Mesendoderm (in vitro differentiated cells): ENCODE results near the gene KCNF1.

Source experiments
- DNase-seq: peaks from one replicate; pipeline ENCODE4 v3.0.0; 2013
- H2AK5ac ChIP-seq: 2 replicates; pipeline ENCODE4 v1.6.1; 2013; ENCODE audit warnings: low read length, inconsistent platforms
- H2BK120ac ChIP-seq: 2 replicates; pipeline ENCODE4 v1.6.1; 2013; ENCODE audit warnings: low read depth, mild to moderate bottlenecking, low read length, moderate library complexity, mixed read lengths
- H2BK15ac ChIP-seq: replicated peaks from 2 replicates; pipeline ENCODE4 v1.6.1; 2013; ENCODE audit warnings: low read depth, mild to moderate bottlenecking, moderate library complexity
- H2BK5ac ChIP-seq: 2 replicates; pipeline ENCODE4 v1.6.1; 2013; ENCODE audit warnings: low read length, inconsistent platforms
- H3K18ac ChIP-seq: 2 replicates; pipeline ENCODE4 v1.6.1; 2013; ENCODE audit warnings: mild to moderate bottlenecking, low read length, mixed read lengths
- H3K23ac ChIP-seq: one replicate; pipeline ENCODE4 v1.6.1; 2013; ENCODE audit warnings: low read length
- H3K27ac ChIP-seq: 2 replicates; pipeline ENCODE4 v1.5.1; 2013; ENCODE audit warnings: low read depth, mild to moderate bottlenecking, inconsistent platforms, low read length, moderate library complexity
- H3K27me3 ChIP-seq: 2 replicates; pipeline ENCODE4 v1.6.1; 2013; ENCODE audit warnings: low read length, control low read depth, mild to moderate bottlenecking, inconsistent platforms; ENCODE audit not compliant: insufficient read depth, poor library complexity
- H3K36me3 ChIP-seq: 2 replicates; pipeline ENCODE4 v1.6.1; 2013; ENCODE audit warnings: low read length, inconsistent platforms; ENCODE audit not compliant: control insufficient read depth, insufficient read depth
- H3K4ac ChIP-seq: one replicate; pipeline ENCODE4 v1.6.1; 2013; ENCODE audit warnings: low read depth, mild to moderate bottlenecking, low read length, moderate library complexity
- H3K4me1 ChIP-seq: 2 replicates; pipeline ENCODE4 v1.6.1; 2013; ENCODE audit warnings: low read depth, low read length, inconsistent platforms; ENCODE audit not compliant: control insufficient read depth
- H3K4me2 ChIP-seq: 2 replicates; pipeline ENCODE4 v1.6.1; 2013; ENCODE audit warnings: low read length
- H3K4me3 ChIP-seq: 2 replicates; pipeline ENCODE4 v1.5.1; 2013; ENCODE audit warnings: mild to moderate bottlenecking, low read length
- H3K56ac ChIP-seq: one replicate; pipeline ENCODE4 v1.6.1; 2013; ENCODE audit warnings: low read length
- H3K79me1 ChIP-seq: 2 replicates; pipeline ENCODE4 v1.6.1; 2013; ENCODE audit warnings: low read length, inconsistent platforms
- H3K79me2 ChIP-seq: 2 replicates; pipeline ENCODE4 v1.6.1; 2013; ENCODE audit warnings: mild to moderate bottlenecking, low read length; ENCODE audit not compliant: control insufficient read depth, insufficient read depth
- H3K9ac ChIP-seq: 2 replicates; pipeline ENCODE4 v1.6.1; 2013; ENCODE audit warnings: low read length, inconsistent platforms
- H4K5ac ChIP-seq: one replicate; pipeline ENCODE4 v1.6.1; 2013; ENCODE audit warnings: low read length
- H4K8ac ChIP-seq: one replicate; pipeline ENCODE4 v1.6.1; 2013; ENCODE audit warnings: low read depth, mild to moderate bottlenecking, control low read depth, low read length, moderate library complexity
- WGBS: extraction: QIAGEN DNeasy Blood & Tissue Kit; methylation state at CpG from one replicate; pipeline ENCODE4 v1.1.7; 2013; ENCODE audit warnings: low lambda C conversion rate, missing lambda C conversion rate; ENCODE audit not compliant: insufficient coverage; ENCODE audit errors: extremely low coverage; 5-methylcytosine and 5-hydroxymethylcytosine counted together

Gene KCNF1

DNA sequence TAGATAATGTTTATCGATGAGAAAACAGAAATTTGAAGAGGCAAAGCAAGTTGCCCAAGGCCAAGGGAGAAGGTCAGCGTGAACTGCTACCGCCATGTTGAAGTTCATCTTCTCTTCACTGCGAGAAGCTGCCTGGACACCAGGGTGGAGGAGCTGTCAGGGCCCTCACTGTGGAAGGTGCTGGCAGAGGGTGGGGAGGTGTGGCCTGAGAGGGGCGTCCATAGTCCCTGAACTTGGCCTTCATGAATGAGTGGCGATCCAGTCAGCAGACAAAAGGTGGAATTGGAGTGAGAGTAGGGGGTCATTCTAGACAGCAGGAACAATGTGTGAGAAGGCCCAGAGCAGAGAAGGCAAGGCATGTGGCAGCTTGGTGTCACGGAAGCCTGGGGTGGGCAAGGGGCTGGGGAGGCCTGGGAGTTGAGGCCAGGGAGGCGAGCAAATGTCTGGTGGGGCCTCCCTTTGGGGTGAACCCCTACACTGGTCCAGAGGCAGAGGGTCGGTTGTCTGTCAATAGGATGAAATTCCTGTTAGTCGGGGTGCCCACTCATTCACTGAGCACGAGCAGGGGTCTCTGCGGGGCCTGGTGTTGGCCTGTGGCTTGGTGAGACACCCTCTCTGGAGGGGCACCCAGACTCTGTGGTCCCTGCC is 33.3 kb upstream of the KCNF1 start:
- H3K27ac ChIP-seq = no peak overlapping the region
- H3K27me3 ChIP-seq = no peaks in the 10 kb centered on the region
- no peak overlapping the region for H2BK5ac ChIP-seq
- no peak overlapping the region for H4K5ac ChIP-seq
- no peak overlapping the region for H4K8ac ChIP-seq
- H3K79me1 ChIP-seq = no peaks in the 10 kb centered on the region
- H2BK120ac ChIP-seq = no peak overlapping the region
- no peaks in the 10 kb centered on the region for H3K79me2 ChIP-seq
- no peaks in the 10 kb centered on the region for H3K4me1 ChIP-seq
- H3K18ac ChIP-seq = no peak overlapping the region
- no peak overlapping the region for H3K4me3 ChIP-seq
- H2BK15ac ChIP-seq = no peak overlapping the region
- H3K9ac ChIP-seq = no peak overlapping the region
- H3K36me3 ChIP-seq = no peaks in the 10 kb centered on the region
- DNase-seq = no peak
- H3K23ac ChIP-seq = no peak overlapping the region
- no peak overlapping the region for H3K4ac ChIP-seq
- H3K4me2 ChIP-seq = no peak overlapping the region
- no peak overlapping the region for H3K56ac ChIP-seq
- no peak overlapping the region for H2AK5ac ChIP-seq
- no CpG with 5 or more reads among the region's 12 CpGs for WGBS

DNA sequence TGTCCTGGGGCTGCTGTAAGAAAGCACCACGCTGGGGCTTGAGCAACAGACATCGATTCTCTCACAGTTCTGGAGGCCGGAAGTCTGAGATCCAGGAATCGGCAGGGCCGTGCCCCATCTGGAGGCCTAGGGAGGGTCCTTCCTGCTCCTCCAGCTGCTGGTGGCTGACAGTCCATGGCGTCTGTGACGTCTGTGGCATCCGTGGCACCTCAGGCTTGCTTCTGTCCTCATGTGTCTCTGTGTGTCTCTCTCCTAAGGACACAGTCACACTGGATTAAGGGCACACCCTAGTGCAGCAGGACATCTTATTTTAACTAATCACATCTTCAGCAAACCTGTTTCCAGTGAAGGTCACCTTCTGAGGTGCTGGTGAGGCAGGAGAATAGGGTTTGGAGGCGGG is 32.6 kb upstream of the KCNF1 start:
- H2BK15ac ChIP-seq = no peak overlapping the region
- H3K27ac ChIP-seq = no peak overlapping the region
- no peak overlapping the region for H4K8ac ChIP-seq
- H3K79me2 ChIP-seq = no peaks in the 10 kb centered on the region
- H4K5ac ChIP-seq = no peak overlapping the region
- no CpG with 5 or more reads among the region's 9 CpGs for WGBS
- H3K9ac ChIP-seq = no peak overlapping the region
- H3K18ac ChIP-seq = no peak overlapping the region
- H2BK120ac ChIP-seq = no peak overlapping the region
- H3K4ac ChIP-seq = no peak overlapping the region
- no peaks in the 10 kb centered on the region for H3K36me3 ChIP-seq
- peaks cover 3% of the 10 kb centered on the region for H3K4me1 ChIP-seq
- H2BK5ac ChIP-seq = no peak overlapping the region
- no peaks in the 10 kb centered on the region for H3K27me3 ChIP-seq
- no peak overlapping the region for H3K4me2 ChIP-seq
- peak overlapping the region; percentile 11 for H3K56ac ChIP-seq
- no peak for DNase-seq
- no peak overlapping the region for H3K4me3 ChIP-seq
- no peak overlapping the region for H2AK5ac ChIP-seq
- H3K79me1 ChIP-seq = no peaks in the 10 kb centered on the region
- no peak overlapping the region for H3K23ac ChIP-seq

DNA sequence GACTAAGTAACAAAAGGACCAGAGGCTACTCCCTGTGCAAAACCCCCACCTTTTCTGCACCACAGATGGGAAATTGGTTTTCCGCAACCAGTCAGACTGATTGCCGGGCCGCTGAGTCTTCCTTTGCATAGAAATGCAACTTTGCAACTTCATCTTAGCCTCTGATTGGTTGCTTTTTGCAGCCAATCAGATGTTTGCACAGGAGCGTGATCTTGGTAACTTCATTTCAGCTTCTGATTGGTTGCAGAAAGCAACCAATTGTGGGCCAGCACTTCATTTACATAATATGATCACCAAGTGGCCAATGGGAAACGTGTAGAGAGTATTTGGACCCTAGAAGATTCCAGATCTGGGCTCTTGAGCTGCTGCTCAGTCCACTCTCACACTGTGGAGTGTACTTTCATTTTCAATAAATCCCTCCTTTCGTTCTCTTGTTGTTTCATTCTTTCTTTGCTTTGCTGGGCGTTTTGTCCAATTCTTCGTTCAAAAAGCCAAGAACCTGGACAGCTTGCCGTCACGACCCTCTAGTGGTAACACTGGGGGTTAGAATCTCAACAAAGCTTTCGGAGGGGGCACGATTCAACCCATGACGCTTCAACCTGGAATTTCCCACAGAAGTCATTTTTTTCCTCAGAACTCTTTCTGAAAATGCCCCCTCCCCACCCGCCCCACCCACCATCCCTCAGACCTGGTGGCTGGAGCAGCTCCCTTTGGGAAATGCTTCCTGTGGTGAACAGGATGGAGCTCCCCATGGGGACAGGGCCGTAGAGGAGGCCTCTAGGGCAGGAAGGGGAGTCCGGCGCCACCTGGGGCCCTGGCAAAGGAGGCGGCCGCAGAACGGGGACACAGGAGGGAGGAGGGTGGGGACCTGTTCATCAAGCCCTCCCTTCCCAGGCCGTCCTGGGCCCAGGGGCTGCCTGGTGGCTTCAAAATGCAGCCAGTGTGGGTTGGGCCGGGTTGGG is 31.8 kb upstream of the KCNF1 start:
- H3K4me1 ChIP-seq = peaks cover 9% of the 10 kb centered on the region
- H4K8ac ChIP-seq = no peak overlapping the region
- no peak overlapping the region for H3K27ac ChIP-seq
- no peak overlapping the region for H3K4me2 ChIP-seq
- H2BK5ac ChIP-seq = no peak overlapping the region
- no peaks in the 10 kb centered on the region for H3K79me1 ChIP-seq
- H2BK120ac ChIP-seq = no peak overlapping the region
- H3K79me2 ChIP-seq = no peaks in the 10 kb centered on the region
- no peak overlapping the region for H4K5ac ChIP-seq
- no peak overlapping the region for H3K4me3 ChIP-seq
- no peak overlapping the region for H3K18ac ChIP-seq
- H3K56ac ChIP-seq = no peak overlapping the region
- no peaks in the 10 kb centered on the region for H3K27me3 ChIP-seq
- H3K9ac ChIP-seq = no peak overlapping the region
- no peaks in the 10 kb centered on the region for H3K36me3 ChIP-seq
- no CpG with 5 or more reads among the region's 22 CpGs for WGBS
- no peak overlapping the region for H2BK15ac ChIP-seq
- H2AK5ac ChIP-seq = no peak overlapping the region
- no peak overlapping the region for H3K23ac ChIP-seq
- peak; percentile 61 for DNase-seq
- peak overlapping the region; percentile 22 for H3K4ac ChIP-seq

DNA sequence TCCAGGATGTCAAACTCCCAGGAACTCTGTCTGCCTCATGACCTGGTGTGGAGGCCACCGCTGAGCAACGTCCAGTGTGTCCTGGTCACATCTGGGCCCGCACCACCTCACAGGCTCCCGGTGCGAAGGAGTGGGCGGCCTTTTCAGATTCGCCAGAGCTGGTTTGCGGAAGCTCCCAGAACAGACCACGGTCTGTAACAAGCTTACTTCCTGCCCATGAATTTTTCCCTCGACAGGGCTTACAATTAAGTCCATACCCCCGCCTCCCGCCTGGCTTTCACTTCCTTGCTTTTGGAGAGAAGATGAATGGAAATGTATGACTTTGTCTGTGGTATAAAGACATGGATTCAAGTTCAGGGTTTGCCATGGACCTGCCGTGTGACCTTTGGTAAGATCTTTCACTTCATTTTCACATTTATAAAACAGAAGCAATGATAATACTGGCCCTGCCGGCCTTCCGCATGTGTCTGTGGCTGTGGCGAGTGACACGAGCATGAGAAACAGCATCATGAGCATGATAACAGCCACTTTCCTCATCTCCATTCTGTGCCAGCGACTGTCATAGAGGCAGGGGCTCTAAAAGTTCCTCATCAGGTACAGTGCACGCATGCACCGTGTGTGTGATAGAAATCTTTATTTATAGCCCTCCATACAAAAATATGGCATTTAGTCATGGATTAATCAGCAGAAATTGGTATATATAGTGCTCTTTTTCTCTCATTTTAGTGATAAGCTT is 31.0 kb upstream of the KCNF1 start:
- no CpG with 5 or more reads among the region's 20 CpGs for WGBS
- no peak for DNase-seq

DNA sequence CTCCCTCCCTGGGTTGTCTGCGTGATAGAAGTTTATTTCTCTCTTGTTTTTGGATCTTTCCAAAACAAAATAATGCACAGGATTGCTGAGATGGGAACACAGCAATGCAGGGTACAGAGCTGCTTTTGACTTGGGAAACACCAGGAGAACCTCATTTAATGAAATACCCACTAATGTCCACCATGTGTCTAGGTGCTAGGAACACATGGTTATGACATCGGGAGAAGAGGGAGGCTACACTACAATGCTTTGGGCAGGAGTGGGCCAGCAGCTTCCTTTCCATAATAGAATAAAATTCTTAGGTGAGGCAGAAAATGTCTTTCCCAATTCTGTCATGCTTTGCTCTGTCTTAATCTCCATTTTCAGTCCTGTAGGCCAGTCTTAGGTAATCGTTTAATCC is 29.2 kb upstream of the KCNF1 start:
- no peak overlapping the region for H3K56ac ChIP-seq
- H3K4me3 ChIP-seq = no peak overlapping the region
- H4K8ac ChIP-seq = no peak overlapping the region
- DNase-seq = no peak
- no peak overlapping the region for H2BK5ac ChIP-seq
- no peaks in the 10 kb centered on the region for H3K79me2 ChIP-seq
- no peak overlapping the region for H3K4me2 ChIP-seq
- no peak overlapping the region for H2BK120ac ChIP-seq
- H4K5ac ChIP-seq = no peak overlapping the region
- peaks cover 16% of the 10 kb centered on the region for H3K4me1 ChIP-seq
- no peaks in the 10 kb centered on the region for H3K27me3 ChIP-seq
- no peak overlapping the region for H2AK5ac ChIP-seq
- no peak overlapping the region for H2BK15ac ChIP-seq
- no peak overlapping the region for H3K27ac ChIP-seq
- WGBS = no CpG with 5 or more reads among the region's 3 CpGs
- H3K79me1 ChIP-seq = no peaks in the 10 kb centered on the region
- H3K23ac ChIP-seq = no peak overlapping the region
- H3K18ac ChIP-seq = no peak overlapping the region
- no peaks in the 10 kb centered on the region for H3K36me3 ChIP-seq
- H3K9ac ChIP-seq = no peak overlapping the region
- H3K4ac ChIP-seq = no peak overlapping the region

More for the DNA sequence above, 31.0 kb upstream of the KCNF1 start:
- Histone ChIP-seq H3K4me2 (no peak overlapping the region), H3K4me1 (peaks cover 13% of the 10 kb centered on the region), H4K8ac (no peak overlapping the region), H3K23ac (no peak overlapping the region), H3K36me3 (no peaks in the 10 kb centered on the region), H2AK5ac (no peak overlapping the region), H3K9ac (no peak overlapping the region), H2BK120ac (no peak overlapping the region), H2BK5ac (no peak overlapping the region), H3K27me3 (no peaks in the 10 kb centered on the region), H4K5ac (no peak overlapping the region), H3K79me1 (no peaks in the 10 kb centered on the region), H2BK15ac (no peak overlapping the region), H3K56ac (no peak overlapping the region), H3K27ac (no peak overlapping the region), H3K4me3 (no peak overlapping the region), H3K18ac (no peak overlapping the region), H3K4ac (no peak overlapping the region), H3K79me2 (no peaks in the 10 kb centered on the region)
